A673 (cell line): ENCODE measurements around the gene TXLNA. TPM values are rescaled to one million over a fixed set of nuclear protein-coding genes. Genes with fewer than 3 reads are reported as not detected.

Experiments
- BruUV-seq: library from RNA; stranded (reverse); fragments of 400-500 nt; replicated peaks from 2 replicates; lab custom pipeline; 2021; lab: Mats Ljungman, UMichigan
- CTCF ChIA-PET: fragments of 300-600 bp; sonication (Branson Sonifier 250); formaldehyde crosslinking; loops from one replicate; lab custom pipeline; 2022; ENCODE audit warnings: antibody characterized with exemption; lab: Charles Lee
- POLR2A ChIA-PET: fragments of 300-600 bp; sonication (Branson Sonifier 250); formaldehyde crosslinking; loops from one replicate; lab custom pipeline; 2022; ENCODE audit warnings: antibody characterized with exemption; ENCODE audit not compliant: low non-redundant PET; lab: Charles Lee
- DNase-seq: peaks from one replicate; pipeline ENCODE4 v3.0.0-alpha.2; 2015; ENCODE audit warnings: low spot score
- H3K27ac ChIP-seq: fragments of 200-600 bp; sonication (generic); 2 replicates; pipeline ENCODE4 v1.5.1; 2016; ENCODE audit warnings: mixed run types, low read depth, mild to moderate bottlenecking, mixed read lengths, antibody characterized with exemption, low read length; ENCODE audit not compliant: poor library complexity, severe bottlenecking
- H3K27me3 ChIP-seq: fragments of 200-600 bp; sonication (generic); replicated peaks from 2 replicates; pipeline ENCODE4 v1.6.1; 2017; ENCODE audit warnings: mixed run types, low read depth, mild to moderate bottlenecking, mixed read lengths, antibody characterized with exemption, low read length; ENCODE audit not compliant: insufficient read depth, poor library complexity
- H3K36me3 ChIP-seq: fragments of 200-600 bp; sonication (generic); 2 replicates; pipeline ENCODE4 v1.6.1; 2016; ENCODE audit warnings: mixed run types, mild to moderate bottlenecking, mixed read lengths, antibody characterized with exemption, low read length; ENCODE audit not compliant: insufficient read depth, poor library complexity, severe bottlenecking
- H3K4me1 ChIP-seq: fragments of 200-600 bp; sonication (generic); 2 replicates; pipeline ENCODE4 v1.6.1; 2017; ENCODE audit warnings: mixed run types, mild to moderate bottlenecking, mixed read lengths, antibody characterized with exemption, low read length; ENCODE audit not compliant: insufficient read depth, poor library complexity, severe bottlenecking
- H3K4me3 ChIP-seq: fragments of 200-600 bp; sonication (generic); 2 replicates; pipeline ENCODE4 v1.5.1; 2016; ENCODE audit warnings: low read depth, mixed run types, mild to moderate bottlenecking, mixed read lengths, low read length; ENCODE audit not compliant: poor library complexity, severe bottlenecking
- H3K9me3 ChIP-seq: fragments of 200-600 bp; sonication (generic); 2 replicates; pipeline ENCODE4 v1.6.1; 2016; ENCODE audit warnings: mixed run types, low read depth, mild to moderate bottlenecking, mixed read lengths, antibody characterized with exemption, low read length; ENCODE audit not compliant: poor library complexity, severe bottlenecking
- EZH2 ChIP-seq: fragments of 200-600 bp; sonication (generic); IDR thresholded peaks from 2 replicates; pipeline ENCODE4 v1.6.1; 2017; ENCODE audit warnings: borderline replicate concordance, low read depth, mild to moderate bottlenecking, mixed read lengths, antibody characterized with exemption, low read length; ENCODE audit not compliant: poor library complexity, severe bottlenecking
- intact Hi-C: fragments of 100-400 bp; cut with micrococcal nuclease; formaldehyde crosslinking; loops from one replicate; pipeline ENCODE4 v1.10.0; 2022; ENCODE audit not compliant: unreplicated experiment
- total RNA-seq: library from RNA; stranded (reverse); gene quantifications from 2 replicates; pipeline ENCODE4 v1.2.3, GENCODE V29; 2021
- TF ChIP-seq, protein P1 (sequence below): fragments of 300-800, 200-600 bp; sonication (generic); conservative IDR thresholded peaks from 2 replicates; pipeline ENCODE4 v1.5.1; 2017; ENCODE audit warnings: low read depth, mild to moderate bottlenecking, antibody characterized with exemption, low read length, moderate library complexity, mixed read lengths

Gene TXLNA
- total RNA-seq, 1 experiment from 2014 or later, result 62.7 TPM

DNA sequence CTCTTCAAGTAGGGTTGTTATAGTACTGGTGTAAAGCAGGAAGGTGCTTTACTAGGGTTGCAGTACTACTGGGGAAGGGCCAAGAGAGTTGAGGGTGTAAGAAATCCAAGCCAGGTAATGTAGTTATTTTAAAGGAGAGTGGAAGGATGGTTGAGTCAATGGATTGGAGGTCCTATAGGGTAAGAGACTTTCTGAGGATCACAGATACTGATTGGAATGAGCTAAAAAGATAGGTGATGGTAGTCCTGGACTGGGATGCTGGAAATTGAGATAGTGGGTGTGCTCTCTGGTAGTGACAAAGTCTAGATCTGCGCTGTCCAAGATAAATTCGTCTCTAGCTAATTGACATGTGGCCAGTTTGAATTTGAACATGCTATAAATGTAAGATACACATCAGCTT is 7.0 kb downstream of the TXLNA start:
- Histone ChIP-seq H3K9me3 (no peaks in the 10 kb centered on the region), H3K4me1 (peaks cover 13% of the 10 kb centered on the region), H3K4me3 (no peak overlapping the region), H3K27ac (peak overlapping the region; percentile 60), H3K27me3 (no peaks in the 10 kb centered on the region), H3K36me3 (peaks cover 85% of the 10 kb centered on the region)
- TF ChIP-seq, protein P1, sequence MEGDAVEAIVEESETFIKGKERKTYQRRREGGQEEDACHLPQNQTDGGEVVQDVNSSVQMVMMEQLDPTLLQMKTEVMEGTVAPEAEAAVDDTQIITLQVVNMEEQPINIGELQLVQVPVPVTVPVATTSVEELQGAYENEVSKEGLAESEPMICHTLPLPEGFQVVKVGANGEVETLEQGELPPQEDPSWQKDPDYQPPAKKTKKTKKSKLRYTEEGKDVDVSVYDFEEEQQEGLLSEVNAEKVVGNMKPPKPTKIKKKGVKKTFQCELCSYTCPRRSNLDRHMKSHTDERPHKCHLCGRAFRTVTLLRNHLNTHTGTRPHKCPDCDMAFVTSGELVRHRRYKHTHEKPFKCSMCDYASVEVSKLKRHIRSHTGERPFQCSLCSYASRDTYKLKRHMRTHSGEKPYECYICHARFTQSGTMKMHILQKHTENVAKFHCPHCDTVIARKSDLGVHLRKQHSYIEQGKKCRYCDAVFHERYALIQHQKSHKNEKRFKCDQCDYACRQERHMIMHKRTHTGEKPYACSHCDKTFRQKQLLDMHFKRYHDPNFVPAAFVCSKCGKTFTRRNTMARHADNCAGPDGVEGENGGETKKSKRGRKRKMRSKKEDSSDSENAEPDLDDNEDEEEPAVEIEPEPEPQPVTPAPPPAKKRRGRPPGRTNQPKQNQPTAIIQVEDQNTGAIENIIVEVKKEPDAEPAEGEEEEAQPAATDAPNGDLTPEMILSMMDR, result no peak
- no peak for TF ChIP-seq EZH2
- DNase-seq, result no peak
- intact Hi-C loops, result no loop called here
- CTCF ChIA-PET, result no interaction called here
- BruUV-seq, result no TSS peak
- POLR2A ChIA-PET, result no interaction called here

DNA sequence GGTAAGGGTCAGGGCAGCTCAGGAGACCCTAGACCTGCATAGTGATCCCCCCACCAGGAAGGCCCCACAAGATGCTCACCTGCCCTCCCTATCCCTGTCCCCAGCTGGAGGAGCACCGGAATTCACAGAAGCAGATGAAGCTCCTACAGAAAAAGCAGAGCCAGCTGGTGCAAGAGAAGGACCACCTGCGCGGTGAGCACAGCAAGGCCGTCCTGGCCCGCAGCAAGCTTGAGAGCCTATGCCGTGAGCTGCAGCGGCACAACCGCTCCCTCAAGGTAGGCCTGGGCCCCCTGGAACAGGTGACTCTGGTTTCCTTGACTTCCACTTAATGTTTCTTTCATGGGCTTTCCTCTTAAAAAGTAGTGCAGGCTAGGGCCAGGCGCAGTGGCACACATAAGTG is 8.4 kb downstream of the TXLNA start:
- no TSS peak for BruUV-seq
- no peak overlapping the region for H3K27ac ChIP-seq
- DNase-seq, result no peak
- peaks cover 5% of the 10 kb centered on the region for H3K4me1 ChIP-seq
- no peak for TF ChIP-seq EZH2
- TF ChIP-seq, protein P1, result no peak
- no peaks in the 10 kb centered on the region for H3K9me3 ChIP-seq
- CTCF ChIA-PET, result no interaction called here
- peaks cover 85% of the 10 kb centered on the region for H3K36me3 ChIP-seq
- POLR2A ChIA-PET, result no interaction called here
- H3K4me3 ChIP-seq, result no peak overlapping the region
- no peaks in the 10 kb centered on the region for H3K27me3 ChIP-seq
- intact Hi-C loops, result no loop called here

DNA sequence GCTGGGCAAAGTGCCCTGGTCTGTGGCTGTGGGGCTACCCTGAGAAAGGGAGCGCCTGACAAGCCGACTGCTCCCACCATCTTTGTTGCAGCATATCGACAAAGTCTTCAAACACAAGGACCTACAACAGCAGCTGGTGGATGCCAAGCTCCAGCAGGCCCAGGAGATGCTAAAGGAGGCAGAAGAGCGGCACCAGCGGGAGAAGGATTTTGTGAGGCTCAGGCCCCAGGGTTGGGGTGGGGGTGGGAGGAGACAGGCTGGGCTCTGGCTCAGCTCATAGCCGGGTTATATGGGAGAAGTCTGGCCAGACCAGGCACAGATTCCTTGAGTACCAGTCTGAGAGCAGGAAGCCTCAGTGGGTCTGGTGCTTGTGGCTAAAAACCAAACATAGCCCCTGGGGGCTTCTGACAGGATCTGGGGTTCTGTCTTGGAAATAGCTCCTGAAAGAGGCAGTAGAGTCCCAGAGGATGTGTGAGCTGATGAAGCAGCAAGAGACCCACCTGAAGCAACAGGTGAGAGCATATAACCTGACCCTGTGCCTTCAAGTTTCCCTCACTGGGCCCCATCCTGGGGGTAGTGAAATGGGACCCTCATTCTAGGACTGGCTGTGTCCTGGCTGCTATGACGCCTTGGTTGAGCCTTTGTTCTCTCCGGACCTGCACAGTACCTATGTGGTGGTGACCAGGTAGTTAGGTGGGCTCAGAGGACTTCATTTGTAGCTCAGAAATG is 12.9 kb downstream of the TXLNA start:
- intact Hi-C loops, result no loop called here
- Histone ChIP-seq H3K9me3 (no peaks in the 10 kb centered on the region), H3K27ac (no peak overlapping the region), H3K4me1 (no peaks in the 10 kb centered on the region), H3K4me3 (no peak overlapping the region), H3K36me3 (peaks cover 90% of the 10 kb centered on the region), H3K27me3 (no peaks in the 10 kb centered on the region)
- no peak for DNase-seq
- CTCF ChIA-PET, result no interaction called here
- BruUV-seq, result no TSS peak
- POLR2A ChIA-PET, result interaction anchor here (0.5 to 0.7 kb wide), 2 partner anchors 12 to 83 kb away, joined by 3 to 6 read pairs; no protein-coding TSS in a partner anchor
- TF ChIP-seq EZH2, result no peak
- TF ChIP-seq, protein P1, result no peak
